SU-DHL-6 (cell line): ENCODE results near the gene DTHD1.

Experiments
- CTCF ChIP-seq: fragments of 200-600 bp; sonication (generic); IDR thresholded peaks from one replicate; pipeline ENCODE4 v1.5.1; 2017; ENCODE audit warnings: antibody characterized with exemption, mild to moderate bottlenecking, low read length, moderate library complexity; ENCODE audit not compliant: insufficient read depth, poor library complexity, severe bottlenecking
- EZH2phosphoT487 ChIP-seq: fragments of 200-600 bp; sonication (generic), shearing (Covaris generic); conservative IDR thresholded peaks from 2 replicates; pipeline ENCODE4 v1.6.1; 2018; ENCODE audit warnings: mild to moderate bottlenecking, antibody characterized with exemption, low read length, moderate library complexity, mixed read lengths

GRCh38 chr4:36274158-36274557 lies 7.3 kb upstream of the DTHD1 start:
- TF ChIP-seq CTCF = no peak
- no peak for TF ChIP-seq EZH2phosphoT487
